Ishikawa (cell line): ENCODE measurements around the gene C12orf75.

Source experiments
- CEBPB ChIP-seq: IDR thresholded peaks from 2 replicates; pipeline ENCODE4 v1.6.1; 2012
- EGR1 ChIP-seq: IDR thresholded peaks from 2 replicates; pipeline ENCODE4 v1.6.1; 2012
- EP300 ChIP-seq: IDR thresholded peaks from 2 replicates; pipeline ENCODE4 v1.6.1; 2012; ENCODE audit warnings: borderline replicate concordance
- FOXM1 ChIP-seq: IDR thresholded peaks from 2 replicates; pipeline ENCODE4 v1.6.1; 2012; ENCODE audit warnings: low read depth, borderline replicate concordance
- NFIC ChIP-seq: IDR thresholded peaks from 2 replicates; pipeline ENCODE4 v1.6.1; 2012
- RAD21 ChIP-seq: IDR thresholded peaks from 2 replicates; pipeline ENCODE4 v1.6.1; 2012; ENCODE audit warnings: low read depth
- TEAD4 ChIP-seq: IDR thresholded peaks from 2 replicates; pipeline ENCODE4 v1.6.1; 2012
- TF ChIP-seq, protein P1 (sequence below): IDR thresholded peaks from 2 replicates; pipeline ENCODE4 v1.6.1; 2012; ENCODE audit warnings: low read depth, mild to moderate bottlenecking
- TF ChIP-seq, protein P2 (sequence below): IDR thresholded peaks from 2 replicates; pipeline ENCODE4 v1.6.1; 2012

DNA sequence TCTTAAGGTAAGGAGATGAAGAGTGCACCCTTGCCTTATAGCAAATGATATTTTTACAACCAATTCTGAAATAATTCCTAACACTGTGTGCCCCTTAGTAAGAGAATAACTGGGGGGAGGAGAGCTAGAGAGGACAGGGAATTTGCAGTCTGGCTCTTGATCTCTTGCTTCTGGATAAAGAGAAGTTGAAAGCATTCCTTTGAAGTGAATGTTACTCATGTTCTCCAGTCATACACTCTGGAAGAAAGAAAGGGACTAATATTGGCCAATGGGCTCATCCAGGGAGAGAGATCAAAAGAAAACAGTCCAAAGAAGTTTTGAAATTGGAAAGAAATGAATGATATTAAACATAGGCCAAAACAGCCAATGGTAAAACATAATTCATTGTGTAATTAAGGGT, 25.3 kb downstream of the C12orf75 start:
- TF ChIP-seq, protein P1, sequence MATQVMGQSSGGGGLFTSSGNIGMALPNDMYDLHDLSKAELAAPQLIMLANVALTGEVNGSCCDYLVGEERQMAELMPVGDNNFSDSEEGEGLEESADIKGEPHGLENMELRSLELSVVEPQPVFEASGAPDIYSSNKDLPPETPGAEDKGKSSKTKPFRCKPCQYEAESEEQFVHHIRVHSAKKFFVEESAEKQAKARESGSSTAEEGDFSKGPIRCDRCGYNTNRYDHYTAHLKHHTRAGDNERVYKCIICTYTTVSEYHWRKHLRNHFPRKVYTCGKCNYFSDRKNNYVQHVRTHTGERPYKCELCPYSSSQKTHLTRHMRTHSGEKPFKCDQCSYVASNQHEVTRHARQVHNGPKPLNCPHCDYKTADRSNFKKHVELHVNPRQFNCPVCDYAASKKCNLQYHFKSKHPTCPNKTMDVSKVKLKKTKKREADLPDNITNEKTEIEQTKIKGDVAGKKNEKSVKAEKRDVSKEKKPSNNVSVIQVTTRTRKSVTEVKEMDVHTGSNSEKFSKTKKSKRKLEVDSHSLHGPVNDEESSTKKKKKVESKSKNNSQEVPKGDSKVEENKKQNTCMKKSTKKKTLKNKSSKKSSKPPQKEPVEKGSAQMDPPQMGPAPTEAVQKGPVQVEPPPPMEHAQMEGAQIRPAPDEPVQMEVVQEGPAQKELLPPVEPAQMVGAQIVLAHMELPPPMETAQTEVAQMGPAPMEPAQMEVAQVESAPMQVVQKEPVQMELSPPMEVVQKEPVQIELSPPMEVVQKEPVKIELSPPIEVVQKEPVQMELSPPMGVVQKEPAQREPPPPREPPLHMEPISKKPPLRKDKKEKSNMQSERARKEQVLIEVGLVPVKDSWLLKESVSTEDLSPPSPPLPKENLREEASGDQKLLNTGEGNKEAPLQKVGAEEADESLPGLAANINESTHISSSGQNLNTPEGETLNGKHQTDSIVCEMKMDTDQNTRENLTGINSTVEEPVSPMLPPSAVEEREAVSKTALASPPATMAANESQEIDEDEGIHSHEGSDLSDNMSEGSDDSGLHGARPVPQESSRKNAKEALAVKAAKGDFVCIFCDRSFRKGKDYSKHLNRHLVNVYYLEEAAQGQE, result no peak
- TF ChIP-seq TEAD4 (no peak), EGR1 (no peak), NFIC (no peak), FOXM1 (no peak), RAD21 (no peak), CEBPB (no peak), EP300 (no peak)
- TF ChIP-seq, protein P2, sequence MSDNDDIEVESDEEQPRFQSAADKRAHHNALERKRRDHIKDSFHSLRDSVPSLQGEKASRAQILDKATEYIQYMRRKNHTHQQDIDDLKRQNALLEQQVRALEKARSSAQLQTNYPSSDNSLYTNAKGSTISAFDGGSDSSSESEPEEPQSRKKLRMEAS, result no peak
